A673 (cell line): ENCODE results near the gene SLC44A2.

Source experiments
- EZH2 ChIP-seq: fragments of 200-600 bp; sonication (generic); IDR thresholded peaks from 2 replicates; pipeline ENCODE4 v1.6.1; 2017; ENCODE audit warnings: borderline replicate concordance, low read depth, mild to moderate bottlenecking, mixed read lengths, antibody characterized with exemption, low read length; ENCODE audit not compliant: poor library complexity, severe bottlenecking
- TF ChIP-seq, protein P1 (sequence below): fragments of 300-800, 200-600 bp; sonication (generic); conservative IDR thresholded peaks from 2 replicates; pipeline ENCODE4 v1.5.1; 2017; ENCODE audit warnings: low read depth, mild to moderate bottlenecking, antibody characterized with exemption, low read length, moderate library complexity, mixed read lengths

DNA sequence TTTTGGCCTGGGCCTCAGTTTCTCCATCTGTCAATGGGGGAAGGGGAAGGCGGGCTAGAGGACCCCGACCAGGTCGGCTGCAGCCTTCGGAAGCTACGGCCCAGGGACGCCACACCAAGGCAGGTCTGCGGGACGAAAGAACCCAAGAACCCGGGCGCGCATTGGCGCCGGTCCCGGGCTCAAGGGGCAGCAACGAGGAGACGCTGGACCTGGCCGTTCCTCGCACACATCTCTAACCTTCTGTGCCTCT, 28.1 kb downstream of the SLC44A2 start:
- TF ChIP-seq, protein P1, sequence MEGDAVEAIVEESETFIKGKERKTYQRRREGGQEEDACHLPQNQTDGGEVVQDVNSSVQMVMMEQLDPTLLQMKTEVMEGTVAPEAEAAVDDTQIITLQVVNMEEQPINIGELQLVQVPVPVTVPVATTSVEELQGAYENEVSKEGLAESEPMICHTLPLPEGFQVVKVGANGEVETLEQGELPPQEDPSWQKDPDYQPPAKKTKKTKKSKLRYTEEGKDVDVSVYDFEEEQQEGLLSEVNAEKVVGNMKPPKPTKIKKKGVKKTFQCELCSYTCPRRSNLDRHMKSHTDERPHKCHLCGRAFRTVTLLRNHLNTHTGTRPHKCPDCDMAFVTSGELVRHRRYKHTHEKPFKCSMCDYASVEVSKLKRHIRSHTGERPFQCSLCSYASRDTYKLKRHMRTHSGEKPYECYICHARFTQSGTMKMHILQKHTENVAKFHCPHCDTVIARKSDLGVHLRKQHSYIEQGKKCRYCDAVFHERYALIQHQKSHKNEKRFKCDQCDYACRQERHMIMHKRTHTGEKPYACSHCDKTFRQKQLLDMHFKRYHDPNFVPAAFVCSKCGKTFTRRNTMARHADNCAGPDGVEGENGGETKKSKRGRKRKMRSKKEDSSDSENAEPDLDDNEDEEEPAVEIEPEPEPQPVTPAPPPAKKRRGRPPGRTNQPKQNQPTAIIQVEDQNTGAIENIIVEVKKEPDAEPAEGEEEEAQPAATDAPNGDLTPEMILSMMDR: no peak
- no peak for TF ChIP-seq EZH2
